Right cardiac atrium (tissue), 5 donors: ENCODE results near the gene SPRYD7. TPM values are rescaled to one million over a fixed set of nuclear protein-coding genes. Genes with fewer than 3 reads are reported as not detected.
"Not testable (repeated sequence)": the region's sequence is repeated elsewhere in the genome, so short reads cannot be mapped to it uniquely, and the experiment has no call there.

Source experiments
- ATAC-seq, 2 donors: fragments of 200-7000 bp; cut with Tn5 transposase; one replicate each; pipeline versions ENCODE4 v1.8.0 to v1.9.1; 2020; ENCODE audit warnings: moderate library complexity in 2 of 2, mild to moderate bottlenecking in 1 of 2
- DNase-seq, 3 donors: peaks; one replicate each; pipeline ENCODE4 v3.0.0-alpha.2; 2020
- H3K27ac ChIP-seq: one replicate; pipeline ENCODE4 v1.5.1; 2013; ENCODE audit warnings: mild to moderate bottlenecking, low read length, control low read depth, moderate library complexity
- H3K27me3 ChIP-seq: one replicate; pipeline ENCODE4 v1.6.1; 2013; ENCODE audit not compliant: control insufficient read depth, insufficient read depth
- H3K4me1 ChIP-seq: one replicate; pipeline ENCODE4 v1.6.1; 2013; ENCODE audit warnings: low read length; ENCODE audit not compliant: control insufficient read depth, insufficient read depth
- H3K4me3 ChIP-seq: one replicate; pipeline ENCODE4 v1.5.1; 2013; ENCODE audit warnings: low read length, control low read depth
- H3K9me3 ChIP-seq: one replicate; pipeline ENCODE4 v1.6.1; 2013; ENCODE audit warnings: low read length; ENCODE audit not compliant: control insufficient read depth
- WGBS: extraction: QIAGEN DNeasy Blood & Tissue Kit; methylation state at CpG from one replicate; pipeline ENCODE4 v1.1.7; 2013; 5-methylcytosine and 5-hydroxymethylcytosine counted together
- intact Hi-C, 4 donors: fragments of 100-400 bp; cut with DNase I; formaldehyde crosslinking; loops; one replicate each; pipeline versions ENCODE4 v1.11.0 to v1.14.0; 2022 to 2023
- polyA plus RNA-seq: library from polyadenylated mRNA; stranded (reverse); fragments of 200-250 nt; gene quantifications from one replicate; pipeline ENCODE4 v1.2.3, GENCODE V29; 2013
- total RNA-seq, 4 donors: library from RNA; stranded (reverse); fragmentation: NEBNext Ultra II Directional; extraction: Animal tissue kit (Norgen Biotek cat#: 25700); gene quantifications; one replicate each; pipeline ENCODE4 v1.2.1, GENCODE V29; 2021
- donor health status: healthy with polysubstance abuse.
- donor health status: DM: no; HTN: yes; CAD: no.
- donor health status: DM: no; HTN: no; CAD: no.
- donor health status: DM: no; HTN: yes; CAD: no; lungs with severe emphysema.
- donor health status: DM: yes; HTN: yes; CAD: no.

The SPRYD7 gene
- total and polyA plus RNA-seq, 5 donors: 9.8 to 13.9 (median 11.8) TPM

GRCh38 chr13:49954674-49955455, 18.7 kb upstream of the SPRYD7 start:
- H3K9me3 ChIP-seq: no peaks in the 10 kb centered on the region
- H3K4me3 ChIP-seq: no peak overlapping the region
- intact Hi-C loops: no loop called here
- no peaks in the 10 kb centered on the region for H3K4me1 ChIP-seq
- no peaks in the 10 kb centered on the region for H3K27me3 ChIP-seq
- DNase-seq: no peak
- no peak overlapping the region for H3K27ac ChIP-seq
- ATAC-seq: no peak
- 77% methylated on average over 2 of the region's 2 CpGs for WGBS

GRCh38 chr13:49953560-49953959, 17.4 kb upstream of the SPRYD7 start:
- H3K4me3 ChIP-seq: no peak overlapping the region
- ATAC-seq (no peak), DNase-seq (no peak)
- H3K27me3 ChIP-seq: no peaks in the 10 kb centered on the region
- no peak overlapping the region for H3K27ac ChIP-seq
- no peaks in the 10 kb centered on the region for H3K9me3 ChIP-seq
- WGBS: 95% methylated on average over 1 of the region's 1 CpG
- intact Hi-C loops: no loop called here
- H3K4me1 ChIP-seq: no peaks in the 10 kb centered on the region

- no peak for ATAC-seq
- 75% methylated on average over 7 of the region's 7 CpGs for WGBS
These were observed 15.8 kb upstream of the SPRYD7 start for GRCh38 chr13:49951754-49952535.

GRCh38 chr13:49948777-49949270, 12.7 kb upstream of the SPRYD7 start:
- H3K9me3 ChIP-seq, intact Hi-C loops, ATAC-seq, H3K4me1 ChIP-seq, H3K27me3 ChIP-seq, H3K27ac ChIP-seq, H3K4me3 ChIP-seq, DNase-seq: not testable (repeated sequence)
- WGBS: 95% methylated on average over 6 of the region's 6 CpGs

More at GRCh38 chr13:49951754-49952535, 15.8 kb upstream of the SPRYD7 start:
- no peaks in the 10 kb centered on the region for H3K27me3 ChIP-seq
- H3K9me3 ChIP-seq: no peaks in the 10 kb centered on the region
- no peak overlapping the region for H3K27ac ChIP-seq
- H3K4me3 ChIP-seq: no peak overlapping the region
- H3K4me1 ChIP-seq: no peaks in the 10 kb centered on the region
- no peak for DNase-seq
- intact Hi-C loops: no loop called here

- no peaks in the 10 kb centered on the region for H3K4me1 ChIP-seq
- ATAC-seq (no peak), DNase-seq (no peak)
- no peaks in the 10 kb centered on the region for H3K27me3 ChIP-seq
- intact Hi-C loops: no loop called here
- 30% methylated on average over 4 of the region's 4 CpGs for WGBS
- no peak overlapping the region for H3K4me3 ChIP-seq
- H3K27ac ChIP-seq: no peak overlapping the region
- no peaks in the 10 kb centered on the region for H3K9me3 ChIP-seq
These were observed 3.2 kb upstream of the SPRYD7 start for GRCh38 chr13:49939321-49939720.

- WGBS: 39% methylated on average over 5 of the region's 5 CpGs
- peak in 1 of 3 donors; percentile 41 for DNase-seq
These were observed 2.8 kb upstream of the SPRYD7 start for GRCh38 chr13:49938921-49939320.

GRCh38 chr13:49938314-49938713, 2.2 kb upstream of the SPRYD7 start:
- WGBS: 73% methylated on average over 5 of the region's 5 CpGs
- no peak for DNase-seq
- H3K4me3 ChIP-seq: no peak overlapping the region
- no peaks in the 10 kb centered on the region for H3K9me3 ChIP-seq
- intact Hi-C loops: no loop called here
- H3K27ac ChIP-seq: no peak overlapping the region
- ATAC-seq: no peak
- no peaks in the 10 kb centered on the region for H3K4me1 ChIP-seq
- H3K27me3 ChIP-seq: no peaks in the 10 kb centered on the region

More at GRCh38 chr13:49938921-49939320, 2.8 kb upstream of the SPRYD7 start:
- H3K27ac ChIP-seq: no peak overlapping the region
- intact Hi-C loops: no loop called here
- no peaks in the 10 kb centered on the region for H3K27me3 ChIP-seq
- no peak for ATAC-seq
- no peak overlapping the region for H3K4me3 ChIP-seq
- no peaks in the 10 kb centered on the region for H3K9me3 ChIP-seq
- H3K4me1 ChIP-seq: no peaks in the 10 kb centered on the region

- H3K27me3 ChIP-seq: no peaks in the 10 kb centered on the region
- no peaks in the 10 kb centered on the region for H3K9me3 ChIP-seq
- intact Hi-C loops: no loop called here
- DNase-seq (no peak), ATAC-seq (no peak)
- under 1% methylated on average over 21 of the region's 21 CpGs for WGBS
- peak overlapping the region; percentile 66 for H3K4me3 ChIP-seq
- no peaks in the 10 kb centered on the region for H3K4me1 ChIP-seq
- peak overlapping the region; percentile 34 for H3K27ac ChIP-seq
These were observed 781 bp upstream of the SPRYD7 start for GRCh38 chr13:49936968-49937273.

GRCh38 chr13:49935171-49936074, 717 bp downstream of the SPRYD7 start:
- Histone ChIP-seq H3K9me3 (no peaks in the 10 kb centered on the region), H3K4me3 (peak overlapping the region; percentile 80), H3K4me1 (no peaks in the 10 kb centered on the region), H3K27ac (peak overlapping the region; percentile 63), H3K27me3 (no peaks in the 10 kb centered on the region)
- peak; percentile 43 to 63 for ATAC-seq
- DNase-seq: peak in 2 of 3 donors; percentile 55 to 77
- 3% methylated on average over 32 of the region's 32 CpGs for WGBS
- intact Hi-C loops: no loop called here

GRCh38 chr13:49933511-49933910, 2.6 kb downstream of the SPRYD7 start:
- no peak overlapping the region for H3K4me3 ChIP-seq
- no peak for DNase-seq
- 95% methylated on average over 7 of the region's 7 CpGs for WGBS
- no peaks in the 10 kb centered on the region for H3K4me1 ChIP-seq
- no peak for ATAC-seq
- H3K27me3 ChIP-seq: no peaks in the 10 kb centered on the region
- H3K9me3 ChIP-seq: no peaks in the 10 kb centered on the region
- intact Hi-C loops: no loop called here
- no peak overlapping the region for H3K27ac ChIP-seq
